HUES48 (cell line): Measurements from ENCODE around the gene GPBP1L1.

Experiments used
- H3K27ac ChIP-seq: one replicate; pipeline ENCODE4 v1.7.0; 2013; ENCODE audit warnings: low read depth, low read length, inconsistent platforms
- H3K27me3 ChIP-seq: 2 replicates; pipeline ENCODE4 v1.6.1; 2013; ENCODE audit warnings: mild to moderate bottlenecking, low read length; ENCODE audit not compliant: control insufficient read depth, insufficient read depth
- H3K36me3 ChIP-seq: 2 replicates; pipeline ENCODE4 v1.6.1; 2013; ENCODE audit warnings: low read length; ENCODE audit not compliant: control insufficient read depth, insufficient read depth
- H3K4me1 ChIP-seq: 2 replicates; pipeline ENCODE4 v1.6.1; 2013; ENCODE audit warnings: mild to moderate bottlenecking, low read length; ENCODE audit not compliant: control insufficient read depth, insufficient read depth
- H3K4me3 ChIP-seq: 2 replicates; pipeline ENCODE4 v1.5.1; 2013; ENCODE audit warnings: mild to moderate bottlenecking, low read depth, low read length
- H3K9ac ChIP-seq: 2 replicates; pipeline ENCODE4 v1.6.1; 2013; ENCODE audit warnings: mild to moderate bottlenecking, low read depth, low read length, moderate library complexity
- H3K9me3 ChIP-seq: 2 replicates; pipeline ENCODE4 v1.6.1; 2013; ENCODE audit warnings: low read length; ENCODE audit not compliant: control insufficient read depth, insufficient read depth

GPBP1L1 gene

GRCh38 chr1:45630429-45630828 lies 55.9 kb downstream of the GPBP1L1 start:
- H3K36me3 ChIP-seq, result peaks cover 92% of the 10 kb centered on the region
- H3K4me1 ChIP-seq, result no peaks in the 10 kb centered on the region
- no peaks in the 10 kb centered on the region for H3K9me3 ChIP-seq
- H3K27me3 ChIP-seq, result no peaks in the 10 kb centered on the region
- no peak overlapping the region for H3K4me3 ChIP-seq
- H3K27ac ChIP-seq, result no peak overlapping the region
- H3K9ac ChIP-seq, result no peak overlapping the region

- Histone ChIP-seq H3K36me3 (peaks cover 82% of the 10 kb centered on the region), H3K27ac (no peak overlapping the region), H3K27me3 (no peaks in the 10 kb centered on the region), H3K9ac (no peak overlapping the region), H3K4me1 (no peaks in the 10 kb centered on the region), H3K4me3 (no peak overlapping the region), H3K9me3 (no peaks in the 10 kb centered on the region)
These were observed 57.3 kb downstream of the GPBP1L1 start for GRCh38 chr1:45629035-45629434.

GRCh38 chr1:45623972-45624371 lies 62.4 kb downstream of the GPBP1L1 start, which contains the start of gene CCDC17:
Gene CCDC17 (minus strand): TSS chr1:45624054. CDS start chr1:45623909, 145 bp downstream.
- Histone ChIP-seq H3K4me3 (no peak within 1 kb of the TSS), H3K4me1 (no peaks in the 10 kb centered on the region), H3K9me3 (no peaks in the 10 kb centered on the region), H3K36me3 (peaks cover 55% of the 10 kb centered on the region), H3K27ac (no peak within 1 kb of the TSS), H3K9ac (no peak within 1 kb of the TSS), H3K27me3 (no peaks in the 10 kb centered on the region)

GRCh38 chr1:45622524-45623394 lies 63.6 kb downstream of the GPBP1L1 start:
- H3K4me1 ChIP-seq, result no peaks in the 10 kb centered on the region
- H3K4me3 ChIP-seq, result no peak overlapping the region
- no peak overlapping the region for H3K9ac ChIP-seq
- no peak overlapping the region for H3K27ac ChIP-seq
- no peaks in the 10 kb centered on the region for H3K27me3 ChIP-seq
- no peaks in the 10 kb centered on the region for H3K9me3 ChIP-seq
- H3K36me3 ChIP-seq, result peaks cover 55% of the 10 kb centered on the region

- Histone ChIP-seq H3K27me3 (no peaks in the 10 kb centered on the region), H3K36me3 (peaks cover 55% of the 10 kb centered on the region), H3K9ac (no peak overlapping the region), H3K4me1 (no peaks in the 10 kb centered on the region), H3K4me3 (no peak overlapping the region), H3K27ac (no peak overlapping the region), H3K9me3 (no peaks in the 10 kb centered on the region)
These were observed 64.3 kb downstream of the GPBP1L1 start for GRCh38 chr1:45621895-45622523.

- Histone ChIP-seq H3K4me1 (no peaks in the 10 kb centered on the region), H3K9ac (no peak overlapping the region), H3K27me3 (no peaks in the 10 kb centered on the region), H3K27ac (no peak overlapping the region), H3K36me3 (peaks cover 59% of the 10 kb centered on the region), H3K9me3 (no peaks in the 10 kb centered on the region), H3K4me3 (no peak overlapping the region)
These were observed 64.9 kb downstream of the GPBP1L1 start for GRCh38 chr1:45621501-45621836.

GRCh38 chr1:45620588-45621500 lies 65.5 kb downstream of the GPBP1L1 start:
- Histone ChIP-seq H3K9ac (no peak overlapping the region), H3K27ac (peak overlapping the region; percentile 9), H3K9me3 (no peaks in the 10 kb centered on the region), H3K4me3 (no peak overlapping the region), H3K4me1 (no peaks in the 10 kb centered on the region), H3K36me3 (peaks cover 63% of the 10 kb centered on the region), H3K27me3 (no peaks in the 10 kb centered on the region)

- Histone ChIP-seq H3K36me3 (peaks cover 73% of the 10 kb centered on the region), H3K4me3 (no peak overlapping the region), H3K9ac (no peak overlapping the region), H3K27ac (peak overlapping the region; percentile 48), H3K9me3 (no peaks in the 10 kb centered on the region), H3K27me3 (no peaks in the 10 kb centered on the region), H3K4me1 (no peaks in the 10 kb centered on the region)
These were observed 67.0 kb downstream of the GPBP1L1 start for GRCh38 chr1:45619149-45619921.

GRCh38 chr1:45617618-45618017 lies 68.7 kb downstream of the GPBP1L1 start:
- Histone ChIP-seq H3K4me1 (no peaks in the 10 kb centered on the region), H3K4me3 (no peak overlapping the region), H3K27me3 (no peaks in the 10 kb centered on the region), H3K36me3 (peaks cover 77% of the 10 kb centered on the region), H3K9ac (no peak overlapping the region), H3K9me3 (no peaks in the 10 kb centered on the region), H3K27ac (peak overlapping the region; percentile 15)

GRCh38 chr1:45615885-45616284 lies 70.4 kb downstream of the GPBP1L1 start:
- H3K9me3 ChIP-seq, result no peaks in the 10 kb centered on the region
- no peaks in the 10 kb centered on the region for H3K4me1 ChIP-seq
- H3K27me3 ChIP-seq, result no peaks in the 10 kb centered on the region
- H3K36me3 ChIP-seq, result peaks cover 91% of the 10 kb centered on the region
- no peak overlapping the region for H3K9ac ChIP-seq
- H3K4me3 ChIP-seq, result no peak overlapping the region
- no peak overlapping the region for H3K27ac ChIP-seq
